Adipose tissue (tissue), 3 donors: Measurements from ENCODE around the gene MTRFR. TPM values are rescaled to one million over a fixed set of nuclear protein-coding genes. Genes with fewer than 3 reads are reported as not detected.

Experiments used
- H3K27ac ChIP-seq: one replicate; pipeline ENCODE4 v1.5.1; 2013; ENCODE audit warnings: low read depth, low read length
- WGBS, 3 donors: extraction: QIAGEN DNeasy Blood & Tissue Kit; methylation state at CpG; one replicate each; pipeline ENCODE4 v1.1.7; 2013; 5-methylcytosine and 5-hydroxymethylcytosine counted together
- polyA plus RNA-seq, 3 donors: library from polyadenylated mRNA; stranded (reverse); fragments of 200-250 nt; gene quantifications; one replicate each; pipeline ENCODE4 v1.2.3, GENCODE V29; 2013
- donor health status: healthy with polysubstance abuse.
- donor health status: Bipolar disorder and iron deficiency.
- donor health status: healthy.

Gene MTRFR
- polyA plus RNA-seq, 3 donors: 3.5 to 11.4 (median 3.5) TPM

GRCh38 chr12:123305136-123305535 lies 71.9 kb downstream of the MTRFR start:
- WGBS, 3 donors: 65 to 79% (median 78%) methylated on average over 3 of the region's 3 CpGs
- H3K27ac ChIP-seq: no peak overlapping the region

GRCh38 chr12:123306200-123306599 lies 73.0 kb downstream of the MTRFR start:
- no peak overlapping the region for H3K27ac ChIP-seq
- WGBS, 3 donors: 89 to 91% (median 90%) methylated on average over 3 of the region's 3 CpGs

Other genes starting within 250 kb of the MTRFR start
- 1 to 10 TPM; 2.9 to 9.2 (median 7.9) TPM for gene PITPNM2, start 82.3 kb upstream of the MTRFR start, polyA plus RNA-seq
- 1 to 10 TPM; 3.8 to 6.3 (median 4.6) TPM for gene MPHOSPH9, start 295 bp upstream of the MTRFR start, polyA plus RNA-seq
- gene CDK2AP1, start 38.4 kb downstream of the MTRFR start, polyA plus RNA-seq: 100 to 1,000 TPM in 1 of 3 donors, 10 to 100 TPM in 2; 22.1 to 298 (median 78.7) TPM
- gene SBNO1, start 131.4 kb downstream of the MTRFR start, polyA plus RNA-seq: 1 to 10 TPM; 2.9 to 5.2 (median 4.9) TPM
- 10 to 100 TPM; 15.0 to 20.8 (median 15.2) TPM for gene KMT5A, start 150.7 kb downstream of the MTRFR start, polyA plus RNA-seq
- gene RILPL2, start 203.2 kb downstream of the MTRFR start, polyA plus RNA-seq: 10 to 100 TPM in 1 of 3 donors, 1 to 10 TPM in 2; 2.0 to 11.7 (median 7.8) TPM
- gene SNRNP35, start 224.7 kb downstream of the MTRFR start, polyA plus RNA-seq: 10 to 100 TPM; 10.5 to 23.8 (median 21.7) TPM